ENCODE results near the gene STAB2.

DNA sequence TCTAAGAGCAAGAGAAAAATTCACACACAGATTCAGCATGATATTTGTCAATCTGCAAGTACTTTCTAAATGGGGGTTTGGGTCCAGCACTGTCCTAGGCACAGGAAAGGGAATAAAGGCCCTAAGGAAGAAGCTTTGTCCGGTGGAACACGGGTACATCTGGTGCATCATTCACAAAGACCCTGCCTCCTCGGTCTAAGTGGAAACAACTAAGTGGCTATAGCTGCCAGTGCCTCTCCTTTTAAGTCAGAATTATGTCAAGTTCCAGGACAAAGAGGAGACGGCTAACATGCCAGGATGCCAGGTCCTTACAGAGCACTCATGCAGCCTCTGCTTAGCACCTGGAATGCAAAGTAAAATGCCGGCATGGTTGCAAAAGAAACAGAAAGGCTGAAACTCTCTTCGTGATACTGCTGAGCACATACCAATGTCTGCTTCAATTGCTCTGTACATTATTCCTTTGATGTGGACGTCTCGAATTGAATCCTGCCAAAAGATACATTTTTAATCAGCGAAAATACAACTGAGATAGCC, 206.5 kb downstream of the STAB2 start:
- TF ChIP-seq POLR2AphosphoS5 (IDR thresholded peaks at IDR 0.05; ENCODE audit: low read depth, low read length) (no peak), FOXP2 (optimal IDR thresholded peaks at IDR 0.05; ENCODE audit: borderline replicate concordance, extremely low read depth, extremely low read length, insufficient read depth) (no peak), TAF1 (IDR thresholded peaks at IDR 0.05; ENCODE audit: borderline replicate concordance, insufficient read depth, low read length) (no peak), SIN3A (IDR thresholded peaks at IDR 0.05; ENCODE audit: borderline replicate concordance, insufficient read depth, low read length) (no peak)
- TF ChIP-seq, protein P1, sequence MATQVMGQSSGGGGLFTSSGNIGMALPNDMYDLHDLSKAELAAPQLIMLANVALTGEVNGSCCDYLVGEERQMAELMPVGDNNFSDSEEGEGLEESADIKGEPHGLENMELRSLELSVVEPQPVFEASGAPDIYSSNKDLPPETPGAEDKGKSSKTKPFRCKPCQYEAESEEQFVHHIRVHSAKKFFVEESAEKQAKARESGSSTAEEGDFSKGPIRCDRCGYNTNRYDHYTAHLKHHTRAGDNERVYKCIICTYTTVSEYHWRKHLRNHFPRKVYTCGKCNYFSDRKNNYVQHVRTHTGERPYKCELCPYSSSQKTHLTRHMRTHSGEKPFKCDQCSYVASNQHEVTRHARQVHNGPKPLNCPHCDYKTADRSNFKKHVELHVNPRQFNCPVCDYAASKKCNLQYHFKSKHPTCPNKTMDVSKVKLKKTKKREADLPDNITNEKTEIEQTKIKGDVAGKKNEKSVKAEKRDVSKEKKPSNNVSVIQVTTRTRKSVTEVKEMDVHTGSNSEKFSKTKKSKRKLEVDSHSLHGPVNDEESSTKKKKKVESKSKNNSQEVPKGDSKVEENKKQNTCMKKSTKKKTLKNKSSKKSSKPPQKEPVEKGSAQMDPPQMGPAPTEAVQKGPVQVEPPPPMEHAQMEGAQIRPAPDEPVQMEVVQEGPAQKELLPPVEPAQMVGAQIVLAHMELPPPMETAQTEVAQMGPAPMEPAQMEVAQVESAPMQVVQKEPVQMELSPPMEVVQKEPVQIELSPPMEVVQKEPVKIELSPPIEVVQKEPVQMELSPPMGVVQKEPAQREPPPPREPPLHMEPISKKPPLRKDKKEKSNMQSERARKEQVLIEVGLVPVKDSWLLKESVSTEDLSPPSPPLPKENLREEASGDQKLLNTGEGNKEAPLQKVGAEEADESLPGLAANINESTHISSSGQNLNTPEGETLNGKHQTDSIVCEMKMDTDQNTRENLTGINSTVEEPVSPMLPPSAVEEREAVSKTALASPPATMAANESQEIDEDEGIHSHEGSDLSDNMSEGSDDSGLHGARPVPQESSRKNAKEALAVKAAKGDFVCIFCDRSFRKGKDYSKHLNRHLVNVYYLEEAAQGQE (IDR thresholded peaks at IDR 0.05; ENCODE audit: insufficient read depth in 1 of 2, low read depth in 2 of 2, low read length in 2 of 2) = no peak
